Aorta (tissue), 5 donors: ENCODE results near the gene HDAC9. TPM values are rescaled to one million over a fixed set of nuclear protein-coding genes. Genes with fewer than 3 reads are reported as not detected.

ENCODE experiments used
- ATAC-seq: fragments of 200-7000 bp; cut with Tn5 transposase; one replicate; pipeline ENCODE4 v1.9.1; 2022; ENCODE audit warnings: moderate library complexity; ENCODE audit not compliant: low FRiP score
- DNase-seq, 2 donors: peaks; one replicate each; pipeline ENCODE4 v3.0.0-alpha.2; 2020
- H3K27ac ChIP-seq, 2 donors: one replicate each; pipeline ENCODE4 v1.5.1; 2013; ENCODE audit warnings: low read length in 2 of 2, mild to moderate bottlenecking in 2 of 2, moderate library complexity in 2 of 2, control low read depth in 1 of 2, inconsistent platforms in 1 of 2, low read depth in 1 of 2
- H3K27me3 ChIP-seq, 2 donors: one replicate each; pipeline ENCODE4 v1.6.1; 2013; ENCODE audit warnings: control low read depth in 1 of 2, low read length in 1 of 2, mild to moderate bottlenecking in 1 of 2, moderate library complexity in 1 of 2; ENCODE audit not compliant: insufficient read depth in 2 of 2, control insufficient read depth in 1 of 2
- H3K36me3 ChIP-seq, 2 donors: one replicate each; pipeline ENCODE4 v1.6.1; 2013; ENCODE audit warnings: control low read depth in 1 of 2, low read length in 1 of 2, mild to moderate bottlenecking in 1 of 2; ENCODE audit not compliant: insufficient read depth in 2 of 2, control insufficient read depth in 1 of 2
- H3K4me1 ChIP-seq, 2 donors: one replicate each; pipeline ENCODE4 v1.6.1; 2013; ENCODE audit warnings: low read length in 2 of 2, control low read depth in 1 of 2, mild to moderate bottlenecking in 1 of 2, moderate library complexity in 1 of 2; ENCODE audit not compliant: insufficient read depth in 2 of 2, control insufficient read depth in 1 of 2
- H3K4me3 ChIP-seq, 2 donors: one replicate each; pipeline ENCODE4 v1.5.1; 2013; ENCODE audit warnings: low read length in 2 of 2, control low read depth in 1 of 2, mild to moderate bottlenecking in 1 of 2
- H3K9me3 ChIP-seq: one replicate; pipeline ENCODE4 v1.6.1; 2013; ENCODE audit warnings: mild to moderate bottlenecking, low read length; ENCODE audit not compliant: control insufficient read depth
- WGBS, 2 donors: extraction: QIAGEN DNeasy Blood & Tissue Kit; methylation state at CpG; one replicate each; pipeline ENCODE4 v1.1.7; 2013; 5-methylcytosine and 5-hydroxymethylcytosine counted together
- intact Hi-C, 2 donors: fragments of 100-400 bp; cut with DNase I; formaldehyde crosslinking; loops; one replicate each; pipeline versions ENCODE4 v1.14.2 to v1.15.0; 2022
- polyA plus RNA-seq, 2 donors: library from polyadenylated mRNA; stranded (reverse); fragments of 200-250 nt; gene quantifications; one replicate each; pipeline ENCODE4 v1.2.3, GENCODE V29; 2013
- total RNA-seq, 2 donors: library from RNA; stranded (reverse); fragmentation: NEBNext Ultra II Directional; extraction: Animal tissue kit (Norgen Biotek cat#: 25700); gene quantifications; one replicate each; pipeline ENCODE4 v1.2.1, GENCODE V29; 2021
- donor health status: healthy with polysubstance abuse.
- donor health status: Bipolar disorder and iron deficiency.
- donor health status: DM: no; HTN: no; CAD: no.
- donor health status: DM: no; HTN: no; CAD: no.
- donor health status: DM: yes; HTN: yes; CAD: no.

Gene HDAC9
- total and polyA plus RNA-seq, 4 donors = 9.1 to 122 (median 31.2) TPM

GRCh38 chr7:18511351-18512140 lies 16.0 kb downstream of the HDAC9 start:
- ATAC-seq = no peak
- DNase-seq = no peak
- no peaks in the 10 kb centered on the region for H3K9me3 ChIP-seq
- no peaks in the 10 kb centered on the region for H3K36me3 ChIP-seq
- peaks cover 0 to 4% of the 10 kb centered on the region in 2 donors for H3K4me1 ChIP-seq
- WGBS, 2 donors = 72 to 77% methylated on average over 4 of the region's 4 CpGs
- peak overlapping the region in 1 of 2 donors; percentile 51 for H3K27ac ChIP-seq
- intact Hi-C loops = loop anchor here in 1 of 2 donors (5.0 kb wide), 1 partner anchor 51 kb away; no protein-coding TSS in a partner anchor
- peak overlapping the region in 1 of 2 donors; percentile 18 for H3K4me3 ChIP-seq
- no peaks in the 10 kb centered on the region for H3K27me3 ChIP-seq

- no peak overlapping the region for H3K4me3 ChIP-seq
- peaks cover 0 to 4% of the 10 kb centered on the region in 2 donors for H3K4me1 ChIP-seq
- H3K36me3 ChIP-seq = no peaks in the 10 kb centered on the region
- peak overlapping the region in 1 of 2 donors; percentile 83 for H3K27ac ChIP-seq
- no peaks in the 10 kb centered on the region for H3K9me3 ChIP-seq
- intact Hi-C loops = loop anchor here in 1 of 2 donors (5.0 kb wide), 1 partner anchor 49 kb away; no protein-coding TSS in a partner anchor
- H3K27me3 ChIP-seq = no peaks in the 10 kb centered on the region
- no peak for DNase-seq
- WGBS, 2 donors = 90 to 100% methylated on average over 1 of the region's 1 CpG
- no peak for ATAC-seq
These were observed 17.8 kb downstream of the HDAC9 start for GRCh38 chr7:18513343-18513742.

GRCh38 chr7:18515067-18515466 lies 19.5 kb downstream of the HDAC9 start:
- Histone ChIP-seq H3K9me3 (no peaks in the 10 kb centered on the region), H3K36me3 (no peaks in the 10 kb centered on the region), H3K27me3 (no peaks in the 10 kb centered on the region), H3K4me1 (peaks cover 1 to 4% of the 10 kb centered on the region in 2 donors), H3K27ac (peak overlapping the region; percentile 39 to 68), H3K4me3 (no peak overlapping the region)
- intact Hi-C loops = no loop called here
- WGBS, 2 donors = 5 to 7% methylated on average over 2 of the region's 2 CpGs
- ATAC-seq (no peak), DNase-seq (no peak)

DNA sequence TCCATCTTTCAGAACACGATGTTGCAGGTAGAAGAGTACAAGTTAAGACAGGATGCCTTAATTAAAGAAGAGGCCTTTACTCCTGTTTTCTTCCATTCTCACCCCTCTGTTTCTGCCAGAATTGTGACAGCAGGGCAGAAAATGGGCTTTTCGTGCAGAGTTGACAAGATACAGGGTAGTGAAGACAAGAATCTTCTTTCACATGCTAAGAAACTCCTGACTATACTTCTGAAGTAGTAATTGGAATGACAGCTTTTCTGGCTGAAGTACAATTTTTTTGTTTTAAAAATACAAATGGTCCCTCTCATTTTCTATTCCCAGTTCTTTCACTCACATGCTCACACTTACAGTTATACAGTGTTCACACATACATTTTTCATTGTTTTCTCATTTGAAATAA lies 22.1 kb downstream of the HDAC9 start:
- H3K27me3 ChIP-seq = no peaks in the 10 kb centered on the region
- H3K4me1 ChIP-seq = peaks cover 3 to 4% of the 10 kb centered on the region in 2 donors
- WGBS, 2 donors = 80 to 84% methylated on average over 2 of the region's 2 CpGs
- H3K9me3 ChIP-seq = no peaks in the 10 kb centered on the region
- H3K27ac ChIP-seq = peak overlapping the region; percentile 51 to 63
- DNase-seq (no peak), ATAC-seq (no peak)
- no peaks in the 10 kb centered on the region for H3K36me3 ChIP-seq
- H3K4me3 ChIP-seq = no peak overlapping the region
- intact Hi-C loops = no loop called here

GRCh38 chr7:18518555-18518954 lies 23.0 kb downstream of the HDAC9 start:
- Histone ChIP-seq H3K4me3 (no peak overlapping the region), H3K27me3 (no peaks in the 10 kb centered on the region), H3K27ac (no peak overlapping the region), H3K4me1 (peaks cover 3 to 9% of the 10 kb centered on the region in 2 donors), H3K36me3 (no peaks in the 10 kb centered on the region), H3K9me3 (no peaks in the 10 kb centered on the region)
- intact Hi-C loops = no loop called here
- no peak for DNase-seq
- ATAC-seq = no peak
- 94% methylated on average over 6 of the region's 6 CpGs for WGBS, 2 donors

DNA sequence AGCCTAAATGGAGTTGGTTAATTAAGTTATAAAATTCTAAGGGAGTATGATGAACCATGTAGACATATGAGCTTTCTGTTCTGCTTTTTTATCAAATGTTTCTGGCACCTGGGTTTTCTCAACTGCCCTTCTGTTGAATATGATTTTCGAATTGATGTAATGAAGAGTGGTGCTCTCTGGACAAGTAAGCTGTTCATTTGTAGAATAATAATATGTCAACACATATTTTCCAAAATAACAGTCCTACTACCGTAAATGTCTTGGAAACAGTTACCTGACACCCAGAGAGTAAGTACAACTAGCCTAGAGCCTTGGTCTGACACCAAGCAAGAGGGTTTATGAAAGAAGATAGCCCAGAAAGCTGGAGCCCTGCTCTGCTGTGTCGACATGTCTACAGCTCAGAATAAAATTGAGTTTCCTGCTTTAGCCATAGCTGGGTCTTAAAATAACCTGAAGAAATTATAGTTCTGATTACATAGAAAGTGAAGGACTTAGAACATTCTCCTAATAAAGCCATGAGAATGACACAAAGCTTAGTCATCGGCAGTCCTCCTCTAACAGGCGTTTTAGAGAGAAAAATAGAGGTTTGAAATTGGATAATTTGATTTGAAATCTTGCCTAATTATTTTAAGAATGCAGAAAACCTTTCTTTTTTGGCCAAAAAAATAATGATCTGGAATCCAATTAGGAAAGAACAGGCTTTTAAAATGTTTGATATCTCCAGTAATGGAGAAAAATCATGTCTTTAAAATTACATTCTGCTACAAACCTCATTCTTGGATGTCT lies 25.1 kb downstream of the HDAC9 start:
- DNase-seq = no peak
- intact Hi-C loops = no loop called here
- H3K4me3 ChIP-seq = no peak overlapping the region
- no peaks in the 10 kb centered on the region for H3K36me3 ChIP-seq
- peaks cover 3 to 5% of the 10 kb centered on the region in 2 donors for H3K4me1 ChIP-seq
- H3K27me3 ChIP-seq = no peaks in the 10 kb centered on the region
- WGBS, 2 donors = 5 to 6% methylated on average over 5 of the region's 5 CpGs
- peak overlapping the region; percentile 74 to 90 for H3K27ac ChIP-seq
- peak; percentile 60 for ATAC-seq
- no peaks in the 10 kb centered on the region for H3K9me3 ChIP-seq

GRCh38 chr7:18521236-18521589 lies 25.7 kb downstream of the HDAC9 start:
- Histone ChIP-seq H3K9me3 (no peaks in the 10 kb centered on the region), H3K36me3 (no peaks in the 10 kb centered on the region), H3K4me1 (peaks cover 3 to 4% of the 10 kb centered on the region in 2 donors), H3K27ac (peak overlapping the region in 1 of 2 donors; percentile 14), H3K4me3 (no peak overlapping the region), H3K27me3 (no peaks in the 10 kb centered on the region)
- 47% methylated on average over 3 of the region's 3 CpGs for WGBS, 2 donors
- no peak for DNase-seq
- intact Hi-C loops = no loop called here
- no peak for ATAC-seq

DNA sequence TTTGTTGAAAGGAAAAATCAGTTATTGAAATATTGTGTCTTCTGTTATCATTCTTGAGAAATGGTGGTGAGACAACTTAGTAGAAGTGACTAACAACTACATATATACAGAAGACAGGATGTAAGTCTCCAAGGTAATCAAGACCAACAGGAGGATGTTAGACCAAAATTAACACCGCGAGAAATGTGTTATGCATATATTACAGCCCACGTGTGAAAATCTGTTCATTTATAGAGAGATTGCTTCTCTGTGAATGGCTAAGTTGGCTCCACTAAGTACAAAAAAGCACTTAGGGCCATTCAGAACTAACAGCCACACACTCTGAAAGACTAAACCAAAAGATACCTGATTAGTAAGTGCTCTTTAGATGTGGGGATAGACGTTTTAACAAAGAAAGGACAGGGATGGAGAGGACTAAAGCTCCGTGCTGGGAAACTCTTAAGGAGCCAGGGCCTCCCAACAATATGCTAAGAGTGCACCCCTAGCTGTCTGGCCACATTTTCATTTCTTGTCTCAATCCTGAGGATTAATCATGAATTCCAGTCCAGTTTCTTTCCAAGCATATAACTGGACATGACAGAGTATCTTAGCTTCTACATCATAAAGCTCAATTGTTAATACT lies 26.5 kb downstream of the HDAC9 start:
- no peak overlapping the region for H3K4me3 ChIP-seq
- H3K9me3 ChIP-seq = no peaks in the 10 kb centered on the region
- 82 to 87% methylated on average over 5 of the region's 5 CpGs for WGBS, 2 donors
- intact Hi-C loops = no loop called here
- H3K36me3 ChIP-seq = no peaks in the 10 kb centered on the region
- peaks cover 3 to 6% of the 10 kb centered on the region in 2 donors for H3K4me1 ChIP-seq
- ATAC-seq (no peak), DNase-seq (no peak)
- no peaks in the 10 kb centered on the region for H3K27me3 ChIP-seq
- H3K27ac ChIP-seq = peak overlapping the region; percentile 43 to 60
